ENCODE data around the gene RHBDF2.

RHBDF2 gene

DNA sequence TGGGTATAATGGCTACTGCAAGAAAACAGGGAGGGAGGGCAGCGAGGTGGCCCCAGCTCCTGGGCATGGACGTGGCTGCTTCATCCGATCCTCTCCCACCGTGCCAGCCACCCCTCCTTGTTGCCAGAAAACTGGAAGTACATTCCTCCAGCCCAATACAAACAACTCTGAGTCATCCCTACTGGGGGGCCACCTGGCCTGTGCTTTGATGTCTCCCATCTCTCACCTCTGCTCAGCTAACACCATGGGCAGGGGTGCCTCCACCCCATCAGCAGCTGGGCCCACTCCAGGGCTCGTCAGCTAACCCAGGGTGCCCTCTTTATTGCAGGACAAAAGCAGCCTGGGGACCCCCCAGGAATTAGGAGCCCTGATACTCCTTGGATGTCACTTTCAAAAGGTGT lies 2.0 kb downstream of the RHBDF2 start:
- no peak for DNase-seq

DNA sequence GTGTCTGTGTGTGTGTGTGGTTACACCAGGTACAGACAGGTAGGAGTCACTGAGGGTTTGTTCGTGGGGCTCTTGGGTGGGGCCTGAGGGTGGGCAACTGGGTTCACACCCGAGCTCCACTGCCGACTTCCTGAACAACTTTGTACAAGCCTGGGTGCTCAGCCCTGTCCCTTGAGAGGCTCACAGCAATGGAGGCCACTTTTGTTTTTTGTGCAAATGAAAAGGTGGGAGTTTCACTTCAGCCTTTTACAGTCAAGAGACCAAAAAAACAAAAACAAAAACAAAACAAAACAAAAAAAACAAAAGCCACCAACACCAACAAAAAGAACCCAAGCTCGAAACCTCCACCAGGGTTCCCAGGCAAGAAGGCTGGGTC lies 2.4 kb downstream of the RHBDF2 start:
- no peak for DNase-seq

- DNase-seq = no peak
Observed at GRCh38 chr17:76497979-76498875, 3.0 kb downstream of the RHBDF2 start.

DNA sequence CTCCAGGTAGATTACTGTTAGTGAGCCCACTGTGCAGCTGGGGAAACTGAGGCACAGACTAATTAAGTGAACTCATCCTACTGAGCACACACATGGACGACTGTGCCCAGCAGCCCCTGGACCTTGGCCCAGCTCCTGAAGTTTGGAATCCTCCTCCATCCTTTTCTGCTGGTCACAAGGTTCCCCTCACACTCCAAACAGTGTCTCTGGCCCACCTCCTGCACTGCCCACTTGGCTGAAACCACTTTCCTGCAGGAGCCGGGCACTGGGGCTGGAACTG lies 3.6 kb downstream of the RHBDF2 start:
- no peak for DNase-seq

DNA sequence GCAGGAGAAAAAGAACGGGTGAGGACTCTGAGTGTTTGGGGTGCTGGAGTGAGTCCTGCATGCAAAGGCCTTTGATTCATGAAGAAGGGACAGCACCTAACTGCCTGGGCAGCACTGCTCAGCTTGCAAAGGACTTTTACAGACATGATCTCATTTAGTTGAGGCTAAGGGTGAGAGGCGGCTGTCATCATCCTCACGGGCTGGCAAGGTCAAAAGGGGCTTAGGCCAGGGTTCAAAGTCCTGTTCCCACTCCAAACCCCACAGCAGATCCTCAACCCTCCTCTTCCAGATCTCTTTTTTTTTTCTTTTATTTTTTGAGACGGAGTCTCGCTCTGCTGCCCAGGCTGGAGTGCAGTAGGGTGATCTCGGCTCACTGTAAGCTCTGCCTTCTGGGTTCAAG lies 4.8 kb downstream of the RHBDF2 start:
- DNase-seq = no peak

DNA sequence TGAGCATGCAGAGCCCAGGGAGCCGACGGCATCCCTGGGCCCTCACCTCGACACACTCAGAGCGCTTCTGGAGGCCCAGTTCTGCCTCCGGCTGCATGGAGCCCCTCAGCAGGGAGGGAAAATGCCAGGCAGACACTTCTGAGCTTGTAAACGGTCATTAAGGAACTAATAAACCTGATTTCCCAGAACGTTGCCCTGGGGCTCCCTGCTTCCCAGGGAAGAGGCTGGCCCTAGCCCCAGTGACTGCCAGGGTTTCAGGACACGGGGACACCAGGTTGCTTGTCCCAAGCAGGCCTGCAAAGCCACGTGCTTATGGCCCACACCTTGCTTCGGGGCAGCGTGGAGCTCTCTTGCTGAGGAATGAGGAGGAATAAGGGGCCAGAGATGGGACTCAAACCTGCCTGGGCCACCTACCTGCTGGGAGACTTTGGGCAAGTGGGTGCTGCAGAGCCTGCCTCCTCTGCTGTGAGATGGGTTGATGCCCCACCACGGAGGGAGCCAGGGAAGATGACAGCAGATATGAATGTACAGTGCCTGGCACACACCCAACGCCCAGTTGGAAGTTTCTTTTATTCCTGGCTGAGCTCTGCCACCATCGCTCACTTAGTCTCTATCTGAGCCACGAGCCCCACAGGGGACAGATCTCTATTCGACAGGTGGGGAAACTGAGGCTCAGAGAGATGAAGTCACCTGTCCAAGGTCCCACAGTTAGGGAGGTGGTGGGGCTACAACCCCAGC lies 5.4 kb downstream of the RHBDF2 start:
- no peak for DNase-seq

DNA sequence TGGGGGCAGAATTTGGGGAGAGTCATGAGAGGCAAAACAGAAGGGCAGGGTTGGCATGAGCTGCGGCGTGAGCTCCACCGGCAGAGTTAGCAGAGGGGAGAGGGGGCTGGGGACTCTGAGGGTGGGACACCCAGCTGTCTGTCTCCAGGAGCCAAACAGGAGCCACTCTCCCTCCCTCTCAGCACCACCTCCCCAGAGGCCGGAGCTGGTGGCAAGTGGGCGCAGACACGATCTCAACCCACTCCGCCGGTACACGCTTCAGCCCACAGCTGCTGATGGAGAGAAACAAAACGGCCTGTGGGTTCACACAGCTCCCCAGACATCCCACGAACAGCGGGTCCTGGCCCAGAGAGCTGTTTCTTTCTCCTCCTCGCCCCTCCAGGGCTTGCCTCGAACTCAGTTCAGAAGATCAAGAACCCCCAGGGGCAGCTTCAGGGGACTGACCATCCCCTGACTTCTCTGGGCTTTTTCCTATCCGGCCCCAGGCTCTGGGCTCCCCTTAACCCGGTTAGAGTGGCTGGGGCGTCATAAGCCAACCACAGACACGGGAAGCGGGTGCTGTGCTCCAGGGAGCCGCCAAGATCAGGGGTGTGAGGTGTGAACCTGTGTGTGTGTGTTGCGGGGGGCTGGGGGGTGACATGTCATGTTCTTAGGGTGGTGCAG lies 7.6 kb downstream of the RHBDF2 start:
- DNase-seq = peak in 3 of 6 experiments; percentile 11 to 20 (median 11)

GRCh38 chr17:76492989-76493501 lies 8.2 kb downstream of the RHBDF2 start:
- peak in 3 of 6 experiments; percentile 14 to 32 (median 32) for DNase-seq

DNA sequence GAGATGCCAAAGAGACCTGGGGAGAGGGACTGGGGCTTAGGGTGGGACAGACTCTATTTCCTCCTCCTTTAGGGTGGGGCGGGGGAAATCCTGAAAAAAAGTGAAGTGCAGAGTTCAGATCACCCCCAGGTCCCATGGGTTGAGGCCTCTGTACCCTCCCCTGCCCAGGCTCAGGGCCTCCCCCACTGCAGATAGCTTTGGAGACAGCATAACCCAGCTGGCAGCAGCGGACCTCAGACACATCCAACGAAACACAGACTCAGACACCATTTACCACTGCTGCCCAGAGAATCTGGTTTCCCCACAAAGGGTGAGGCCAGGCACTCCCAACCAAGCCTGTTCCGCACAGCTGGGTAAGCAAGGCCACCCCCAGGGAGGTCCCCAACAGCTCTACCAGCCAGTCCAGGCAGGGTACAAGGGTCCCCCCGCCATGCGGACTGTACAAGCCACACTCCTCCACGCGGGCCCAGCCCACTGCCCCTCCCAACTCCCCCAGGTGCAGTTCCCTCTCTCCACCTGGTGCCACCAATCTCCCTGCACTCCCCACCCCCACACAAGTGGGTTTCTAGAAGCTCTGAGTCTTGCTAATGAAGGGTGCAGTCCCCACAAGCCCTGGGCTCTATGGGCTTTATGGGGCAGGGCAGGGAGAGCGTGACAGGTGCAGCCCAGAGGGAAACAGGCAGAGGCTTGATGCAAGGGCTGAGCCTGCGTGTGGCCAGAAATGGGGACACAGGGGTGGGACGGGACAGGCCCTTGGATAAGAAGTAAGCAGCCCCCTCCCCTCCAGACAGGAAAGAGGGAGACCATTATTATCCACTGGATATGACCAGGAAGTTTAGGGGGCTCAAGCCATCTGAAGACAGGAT lies 8.9 kb downstream of the RHBDF2 start:
- DNase-seq = peak in 1 of 6 experiments; percentile 32

- DNase-seq = peak in 1 of 6 experiments; percentile 14
Observed at GRCh38 chr17:76491271-76492122, 9.7 kb downstream of the RHBDF2 start.

DNA sequence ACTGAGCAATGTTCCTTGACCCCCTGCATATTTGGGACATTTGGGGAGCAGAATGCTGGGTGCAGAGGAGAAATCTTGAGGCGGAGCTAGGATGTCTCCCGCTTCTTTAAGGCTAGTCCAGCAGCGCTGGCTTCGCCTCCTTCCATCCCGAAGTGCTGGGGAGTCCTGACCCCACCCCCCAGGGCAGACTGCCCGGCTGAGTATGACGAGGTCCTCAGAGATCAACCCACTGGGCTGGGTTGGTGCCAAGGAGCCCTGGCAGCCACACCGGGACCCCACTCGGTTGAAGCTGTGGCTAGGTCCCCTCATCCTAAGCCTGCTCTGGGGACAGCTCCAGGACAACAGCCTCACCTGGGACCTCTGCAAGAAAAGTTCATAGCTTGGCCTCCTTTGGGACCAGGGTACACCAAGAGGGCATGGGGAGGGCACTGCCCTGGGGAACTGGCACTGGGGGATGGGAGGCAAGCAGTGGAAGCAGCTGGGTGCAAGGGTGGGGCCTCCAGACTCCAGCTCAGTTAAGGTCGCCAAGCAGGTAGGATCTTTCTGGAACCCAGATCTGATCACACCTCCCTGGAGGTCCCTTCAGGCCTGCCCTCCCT lies 11.0 kb downstream of the RHBDF2 start:
- no peak for DNase-seq

DNA sequence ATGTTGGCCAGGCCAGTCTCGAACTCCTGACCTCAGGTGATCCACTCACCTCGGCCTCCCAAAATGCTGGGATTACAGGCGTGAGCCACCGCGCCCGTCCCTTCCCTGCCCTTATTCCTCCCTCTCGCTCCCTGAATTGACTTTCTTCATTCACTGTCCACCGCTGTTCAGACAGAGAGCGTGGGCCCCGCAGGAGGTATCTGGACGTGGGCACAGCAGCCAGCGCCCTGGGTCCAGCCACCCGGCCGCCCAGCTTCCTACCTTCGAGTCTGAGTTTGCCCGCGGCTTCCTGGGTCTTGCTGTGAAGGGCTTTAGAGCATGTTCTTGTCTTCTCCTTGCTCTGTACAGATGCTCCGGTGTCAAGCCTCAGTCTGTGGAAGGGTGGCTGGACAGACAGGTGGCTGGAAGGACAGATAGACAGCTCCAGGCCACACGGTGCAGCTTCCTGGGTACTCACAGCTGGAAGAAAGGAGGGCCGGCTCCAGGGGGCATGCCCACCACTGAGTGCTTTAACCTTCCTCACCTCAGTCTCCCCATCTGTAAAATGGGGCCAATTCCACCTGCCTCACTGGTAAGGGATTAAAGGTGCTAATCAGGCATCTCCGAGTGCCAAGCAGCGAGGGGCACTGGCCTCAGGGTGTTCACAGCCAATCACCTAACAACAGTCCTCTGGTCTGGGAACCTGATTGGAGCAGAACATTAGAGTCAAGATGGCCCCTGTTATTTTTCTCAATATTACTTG lies 13.6 kb downstream of the RHBDF2 start:
- no peak for DNase-seq

DNA sequence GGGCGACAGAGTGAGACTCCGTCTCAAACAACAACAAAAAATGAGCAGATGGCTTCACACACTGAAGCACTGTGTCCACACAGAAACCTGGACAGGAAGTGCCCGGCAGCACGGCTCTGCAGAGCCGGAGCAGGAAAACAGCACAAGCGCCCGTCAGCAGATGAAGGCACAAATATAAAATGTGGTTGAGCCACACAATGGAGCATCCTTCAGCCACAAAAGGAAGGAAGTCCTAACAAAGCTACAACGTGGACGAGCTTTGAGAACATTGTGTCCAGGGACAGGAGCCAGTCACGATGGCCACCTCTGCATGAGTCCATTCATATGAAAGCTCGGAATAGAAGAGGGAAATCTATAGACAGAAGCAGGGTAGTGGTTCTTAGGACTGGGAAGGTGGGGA lies 15.7 kb downstream of the RHBDF2 start:
- DNase-seq = no peak

- DNase-seq = no peak
Observed at GRCh38 chr17:76484228-76484725, 16.9 kb downstream of the RHBDF2 start.

DNA sequence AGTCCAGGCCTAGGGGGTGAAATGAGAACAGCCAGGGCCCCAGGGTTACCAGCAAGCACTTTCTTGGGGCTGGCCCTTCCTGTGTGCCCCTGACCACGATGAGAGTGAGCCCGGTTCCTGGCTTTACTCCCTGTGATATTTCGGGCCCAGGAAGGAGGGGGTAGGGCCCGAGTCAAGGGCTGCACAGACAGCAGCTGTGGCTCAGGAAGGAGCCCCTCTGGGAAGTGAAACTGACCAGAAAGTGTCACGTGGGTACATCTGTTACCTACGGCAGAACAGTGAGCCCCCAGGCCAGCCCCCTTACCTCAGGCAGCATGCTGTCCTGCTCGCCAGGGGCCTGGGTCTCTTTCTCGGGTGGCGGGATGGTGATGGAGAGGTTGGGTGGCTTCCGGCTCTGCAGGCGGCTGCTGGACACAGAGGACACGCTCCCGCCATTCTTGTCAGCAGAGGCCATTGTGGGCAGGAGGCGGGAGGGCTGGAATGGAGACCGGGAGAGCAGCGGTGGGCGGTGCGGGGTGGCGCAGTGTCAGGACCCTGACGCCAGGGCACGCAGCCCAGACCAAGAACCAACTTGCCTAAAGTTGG lies 20.1 kb downstream of the RHBDF2 start:
- DNase-seq = no peak

GRCh38 chr17:76480632-76481031 lies 20.6 kb downstream of the RHBDF2 start:
- DNase-seq = no peak

GRCh38 chr17:76479515-76480060 lies 21.6 kb downstream of the RHBDF2 start:
- no peak for DNase-seq

GRCh38 chr17:76478730-76479514 lies 22.3 kb downstream of the RHBDF2 start:
- no peak for DNase-seq

GRCh38 chr17:76478097-76478496 lies 23.1 kb downstream of the RHBDF2 start:
- DNase-seq = no peak

All from stimulated activated naive CD4-positive, alpha-beta T cell (primary cell).